NCI-H345 (cell line): ENCODE data around the gene ITPR1.

ENCODE experiments used
- DNase-seq: peaks from one replicate; lab custom pipeline; 2025; lab: John Stamatoyannopoulos, UW

ITPR1 gene

DNA sequence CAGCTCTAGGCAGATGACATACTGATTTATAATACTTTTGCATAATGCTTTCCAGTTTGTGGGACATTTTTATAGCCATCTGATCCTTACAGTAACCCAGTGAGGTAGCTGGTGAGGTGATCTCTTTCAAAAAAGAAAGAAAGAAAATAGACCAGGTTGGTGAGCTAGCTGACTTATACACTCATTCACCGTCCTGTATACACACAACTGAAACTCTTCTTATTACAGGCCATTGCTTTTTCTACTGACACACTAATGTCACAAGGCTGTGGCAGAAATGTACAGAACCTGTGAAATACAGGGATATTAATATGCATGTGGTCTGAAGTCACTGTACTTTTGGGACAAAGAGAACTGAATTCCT lies 335.9 kb downstream of the ITPR1 start:
- no peak for DNase-seq

DNA sequence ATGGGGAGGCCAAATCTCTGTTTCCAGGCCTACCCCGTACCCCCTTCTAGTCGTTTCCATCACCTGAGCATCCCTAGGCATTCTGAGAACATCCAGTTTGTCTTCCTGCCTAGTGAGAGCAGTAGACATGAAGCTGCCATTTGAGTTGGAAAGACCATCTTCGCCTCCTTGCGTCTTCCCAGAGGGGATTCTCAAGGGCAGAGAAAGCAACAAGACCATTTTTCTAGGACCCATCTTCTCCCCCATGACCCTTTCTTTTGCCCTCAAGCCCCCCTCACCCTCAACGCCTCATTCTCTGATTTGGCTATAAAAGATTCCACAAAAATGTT lies 337.4 kb downstream of the ITPR1 start:
- DNase-seq = no peak

DNA sequence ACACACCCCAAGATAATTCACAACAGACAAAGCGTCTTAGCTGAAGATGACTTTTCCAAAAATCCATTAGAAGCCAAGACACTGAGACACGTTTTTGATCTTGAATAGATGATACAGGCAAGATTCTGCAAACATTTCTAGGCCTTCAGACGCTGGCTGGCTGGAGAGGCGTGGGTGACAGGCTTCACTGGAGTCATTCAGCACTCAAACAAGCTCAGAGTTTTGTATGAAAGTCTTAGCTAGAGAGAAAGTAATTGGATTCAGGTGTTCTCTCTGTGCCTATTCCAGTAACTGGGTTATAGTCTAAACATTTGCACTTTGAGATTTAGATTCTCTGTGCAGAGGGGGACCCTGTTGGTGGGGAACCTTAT lies 338.4 kb downstream of the ITPR1 start:
- DNase-seq = no peak

DNA sequence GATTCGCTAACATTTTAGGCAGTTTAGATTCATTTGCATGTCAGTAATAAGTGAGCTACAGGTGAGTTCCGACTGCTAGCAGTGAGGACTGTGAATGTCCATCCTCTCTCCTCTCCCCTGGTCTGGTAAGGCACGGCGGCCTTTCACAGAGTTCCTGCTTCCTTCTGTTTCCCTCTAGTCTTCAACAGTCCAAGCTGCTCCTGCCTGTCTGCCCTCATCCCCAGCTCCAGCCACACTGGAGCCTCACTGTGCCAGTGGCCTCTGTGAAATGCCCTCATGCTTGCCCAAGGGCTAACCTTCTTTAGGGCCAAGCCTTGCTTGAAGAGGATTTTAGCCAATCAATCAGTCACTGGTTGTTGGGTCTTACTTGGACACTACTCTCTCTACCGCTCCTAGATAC lies 340.3 kb downstream of the ITPR1 start:
- no peak for DNase-seq

DNA sequence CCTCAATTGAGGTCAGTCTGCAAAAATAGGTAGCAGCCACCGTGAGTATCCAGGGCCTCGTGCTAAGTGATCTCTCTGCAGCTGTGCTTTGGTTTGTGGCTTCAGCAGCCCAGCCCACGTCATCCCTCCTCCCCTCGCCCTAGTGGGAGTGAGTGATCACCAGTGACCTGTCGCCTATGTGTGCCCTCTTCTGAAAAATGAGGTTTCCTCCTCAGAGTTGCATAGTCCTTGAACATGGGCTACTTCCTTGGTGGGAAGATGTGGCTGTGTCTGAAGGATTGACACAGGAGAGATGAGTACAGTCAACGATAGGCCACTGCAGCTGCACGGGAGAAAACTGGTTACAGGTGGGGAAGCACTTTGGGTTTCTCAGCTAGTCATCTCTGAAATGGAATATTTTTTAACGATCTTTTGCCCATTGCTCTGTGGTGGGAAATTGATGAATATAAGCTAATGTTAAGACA lies 341.3 kb downstream of the ITPR1 start:
- no peak for DNase-seq

DNA sequence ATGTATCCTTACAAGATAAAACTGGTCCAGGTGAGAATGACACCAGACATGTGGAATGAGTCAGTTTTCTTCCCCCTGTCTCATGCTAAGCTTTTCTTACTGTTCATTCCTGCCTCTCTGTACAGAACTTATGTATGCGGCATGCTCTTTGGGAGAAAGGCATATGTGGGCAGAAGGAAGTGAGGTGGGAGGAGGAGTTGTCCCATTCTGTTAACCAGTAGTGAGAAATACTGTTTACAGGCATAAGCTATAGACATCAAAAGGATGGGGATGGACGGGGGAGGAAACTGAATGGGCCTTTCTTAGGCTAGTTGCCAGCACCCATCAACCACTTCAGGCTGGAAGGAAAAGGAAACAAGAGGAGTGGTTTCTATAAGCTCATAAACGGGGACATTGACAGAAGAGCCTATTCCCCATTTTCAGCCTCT lies 342.5 kb downstream of the ITPR1 start:
- peak; percentile 69 for DNase-seq

DNA sequence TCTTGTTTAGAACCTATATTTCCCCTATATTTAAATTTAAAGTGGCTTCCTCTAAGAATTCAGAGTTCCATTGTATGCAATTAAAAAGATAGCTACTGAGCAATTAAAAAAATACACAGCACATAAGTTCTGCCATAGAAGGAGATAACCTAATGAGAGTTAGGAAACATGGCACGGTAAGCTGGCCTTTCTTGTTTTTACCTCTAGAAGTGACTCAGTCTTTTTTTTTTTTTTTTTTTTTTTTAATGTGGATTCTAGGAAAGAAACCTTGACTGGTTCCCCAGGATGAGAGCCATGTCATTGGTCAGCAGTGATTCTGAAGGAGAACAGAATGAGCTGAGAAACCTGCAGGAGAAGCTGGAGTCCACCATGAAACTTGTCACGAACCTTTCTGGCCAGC lies 343.4 kb downstream of the ITPR1 start:
- DNase-seq = no peak

DNA sequence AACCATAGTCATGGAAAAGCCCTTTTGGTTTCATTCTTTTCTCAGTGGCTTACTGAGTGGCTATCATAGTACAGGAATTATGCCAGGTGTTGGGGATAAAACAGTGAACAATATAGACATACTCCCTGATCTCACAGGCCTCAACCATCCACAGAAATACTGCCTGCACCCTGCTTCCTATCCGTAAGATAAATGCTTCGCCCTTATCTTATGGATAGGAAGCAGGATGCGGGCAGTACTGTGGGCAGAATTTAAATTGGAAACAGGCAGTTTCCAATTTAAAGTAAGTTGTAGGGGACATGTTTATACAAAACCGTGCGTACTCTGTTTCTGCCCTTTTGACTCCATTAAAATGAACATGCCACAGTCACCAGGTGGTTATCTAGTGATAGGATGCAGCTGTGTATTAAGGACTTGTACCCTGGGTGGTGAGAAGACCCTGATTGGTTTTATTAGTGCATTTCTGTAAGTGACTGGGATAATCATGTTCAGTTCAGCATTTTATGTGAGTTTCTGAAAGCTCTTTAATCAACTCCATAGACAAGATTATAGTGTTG lies 344.3 kb downstream of the ITPR1 start:
- no peak for DNase-seq

DNA sequence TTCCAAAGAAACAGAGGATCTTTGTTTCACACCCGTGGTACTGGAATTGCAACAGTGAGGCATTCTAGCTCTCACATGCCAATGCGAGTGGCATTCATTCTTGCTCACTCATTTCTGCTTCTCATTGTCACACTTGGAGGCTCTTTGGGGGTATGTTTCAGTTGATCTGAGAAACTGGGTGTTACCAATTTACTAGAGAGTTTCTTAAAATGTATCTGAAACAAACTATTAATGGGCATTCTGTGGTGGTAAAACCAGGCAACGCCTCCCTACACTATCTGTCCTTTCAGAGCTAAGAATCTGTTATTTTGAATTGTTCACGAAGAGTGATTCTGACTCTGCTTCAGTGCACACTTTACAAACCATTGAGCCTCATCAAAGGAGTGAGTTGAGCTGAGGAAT lies 345.5 kb downstream of the ITPR1 start:
- no peak for DNase-seq

DNA sequence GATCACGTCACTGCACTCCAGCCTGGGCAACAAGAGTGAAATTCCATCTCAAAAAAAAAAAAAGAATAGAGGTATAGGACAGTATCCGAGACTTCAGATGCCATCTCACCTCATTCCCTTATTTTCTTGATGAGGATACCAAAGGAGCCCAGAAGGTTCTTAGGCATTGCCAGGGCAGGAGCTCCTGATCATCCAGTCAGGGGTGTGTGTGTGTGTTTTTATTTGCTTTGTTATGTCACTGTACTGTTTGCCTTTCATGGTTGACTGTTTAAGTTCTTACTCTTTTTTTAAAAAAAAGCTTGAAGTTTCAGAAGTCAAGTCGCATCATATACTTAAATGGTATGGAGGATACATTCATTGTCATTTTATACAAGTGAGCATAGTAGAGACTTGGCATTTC lies 346.1 kb downstream of the ITPR1 start:
- DNase-seq = no peak

DNA sequence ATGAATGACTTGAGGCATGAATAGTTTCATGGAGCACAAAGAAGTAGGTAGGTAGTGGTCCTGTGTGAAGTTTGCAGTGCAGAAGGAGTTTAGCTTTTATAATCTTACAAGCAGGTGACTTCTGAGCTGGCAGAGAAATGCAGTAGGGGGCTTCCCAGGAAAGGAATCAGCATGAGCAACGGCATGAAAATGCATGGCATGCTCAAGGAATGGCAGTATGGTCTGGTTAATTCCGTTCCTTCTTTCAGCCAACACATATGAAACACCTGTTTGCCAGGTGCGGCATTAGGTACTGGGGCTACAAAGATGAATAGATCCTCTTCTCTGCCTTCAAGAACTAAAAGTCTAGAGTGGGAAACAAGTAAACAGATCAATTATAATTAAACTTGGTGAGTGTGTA lies 348.1 kb downstream of the ITPR1 start:
- DNase-seq = no peak

DNA sequence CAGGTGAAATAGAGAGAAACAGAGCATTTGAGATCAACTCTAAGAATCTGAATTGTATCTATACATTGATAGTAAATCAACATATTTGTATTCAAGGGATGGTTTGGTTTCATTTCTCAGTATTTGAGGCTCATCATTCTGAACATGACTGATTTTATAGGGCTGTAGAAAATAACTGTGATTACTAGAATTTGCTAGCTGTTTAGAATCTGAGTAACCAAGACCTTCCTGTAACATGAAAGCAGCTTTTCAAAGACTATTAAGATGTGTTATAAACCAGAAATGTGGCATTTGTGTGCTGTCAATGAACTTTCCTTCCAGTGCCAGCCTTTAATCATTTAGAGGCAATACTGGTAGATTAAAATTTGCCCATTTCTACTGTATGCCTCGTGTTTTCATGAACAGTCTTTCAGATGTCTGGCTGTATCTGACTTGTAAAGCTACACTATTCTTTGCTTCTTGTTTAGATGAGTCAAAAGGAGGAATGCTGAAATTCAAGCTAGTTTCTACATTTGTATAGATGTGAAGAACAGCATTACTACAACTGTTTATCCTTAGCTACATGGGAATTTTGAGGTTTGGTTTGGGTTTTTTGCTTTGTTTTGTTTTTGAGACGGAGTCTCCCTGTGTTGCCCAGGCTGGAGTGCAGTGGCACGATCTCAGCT lies 348.8 kb downstream of the ITPR1 start:
- DNase-seq = no peak

DNA sequence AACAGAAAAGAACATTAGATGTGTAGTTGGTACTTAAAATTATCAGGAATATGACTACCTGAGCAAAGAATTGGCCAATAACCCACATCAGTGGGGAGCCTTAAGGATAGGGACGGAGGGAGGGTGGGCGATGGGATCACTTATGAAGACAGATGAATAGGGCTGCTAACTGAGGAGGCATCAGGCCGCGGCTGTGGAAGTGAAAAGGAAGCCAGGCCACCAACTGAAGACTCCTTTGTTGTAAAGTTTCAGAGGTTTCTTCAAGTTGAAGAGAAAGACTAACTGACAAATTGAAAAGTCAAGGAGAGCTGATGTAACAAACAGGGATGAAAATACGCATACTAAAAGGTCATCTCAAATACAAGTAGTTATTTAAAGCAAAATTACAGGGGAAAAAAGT lies 350.5 kb downstream of the ITPR1 start:
- DNase-seq = no peak

DNA sequence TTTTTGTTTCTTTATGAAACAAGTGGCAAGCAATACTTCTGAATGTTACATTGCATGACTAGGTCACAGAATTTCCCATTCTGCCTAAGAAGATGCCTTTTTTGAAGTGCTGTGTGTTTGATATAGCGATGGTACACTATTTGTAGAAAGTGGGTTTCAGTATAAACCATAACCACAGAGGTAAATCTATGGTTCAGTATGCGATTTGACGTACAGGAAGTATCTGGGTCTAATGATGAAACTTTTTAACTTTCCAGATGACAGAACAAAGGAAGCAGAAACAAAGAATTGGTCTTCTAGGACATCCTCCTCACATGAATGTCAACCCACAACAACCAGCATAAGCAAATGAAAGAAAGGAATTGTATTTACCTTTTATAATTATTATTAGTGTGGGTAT lies 352.7 kb downstream of the ITPR1 start:
- no peak for DNase-seq

DNA sequence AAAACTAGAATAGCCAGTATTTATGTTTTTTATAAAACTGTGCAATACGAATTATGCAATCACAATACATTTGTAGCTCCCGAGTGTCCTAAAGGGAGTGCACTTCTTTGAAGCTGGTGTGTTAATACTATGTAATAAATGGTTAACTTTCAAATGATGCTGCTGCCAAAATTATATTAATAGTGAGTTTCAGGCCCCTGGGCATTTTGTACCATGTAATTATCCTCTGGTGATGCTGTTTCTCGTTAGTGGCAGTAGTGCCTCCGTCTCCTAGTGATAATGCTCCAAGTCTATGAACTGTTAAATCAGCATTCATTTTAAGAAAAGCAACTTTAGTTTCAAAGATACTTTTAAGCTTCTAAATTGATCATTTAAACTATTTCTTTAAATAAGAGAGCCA lies 353.4 kb downstream of the ITPR1 start:
- no peak for DNase-seq

DNA sequence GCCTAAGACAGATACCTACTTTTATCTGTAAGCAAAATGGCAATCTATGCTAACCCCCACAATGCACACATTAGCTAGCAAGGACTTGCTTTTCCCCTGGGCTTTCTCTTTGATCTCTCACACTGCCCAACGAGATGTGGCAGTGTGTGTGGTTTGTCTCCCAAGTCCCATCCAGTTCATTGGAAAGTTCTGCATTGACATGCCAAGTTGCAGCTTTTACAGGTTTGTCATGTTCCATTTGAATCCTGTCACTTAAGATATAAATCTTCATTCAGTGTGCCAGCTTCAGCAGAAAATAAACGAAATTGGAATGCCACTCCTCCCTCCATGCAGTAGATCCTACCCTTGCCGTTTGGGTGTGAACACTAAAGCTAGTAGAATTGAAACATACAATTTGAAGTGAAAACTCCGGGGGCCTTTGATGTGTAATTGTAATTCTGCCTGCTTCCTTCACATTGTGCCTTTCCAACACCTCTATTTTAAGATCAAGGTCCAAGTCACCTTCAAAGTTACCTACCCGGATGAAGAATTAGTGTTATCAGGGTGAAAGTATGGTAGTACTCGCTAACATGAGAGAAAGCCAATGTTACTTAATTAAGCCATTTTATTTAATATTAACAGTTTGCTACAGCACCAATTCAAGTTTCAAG lies 355.2 kb downstream of the ITPR1 start:
- no peak for DNase-seq

DNA sequence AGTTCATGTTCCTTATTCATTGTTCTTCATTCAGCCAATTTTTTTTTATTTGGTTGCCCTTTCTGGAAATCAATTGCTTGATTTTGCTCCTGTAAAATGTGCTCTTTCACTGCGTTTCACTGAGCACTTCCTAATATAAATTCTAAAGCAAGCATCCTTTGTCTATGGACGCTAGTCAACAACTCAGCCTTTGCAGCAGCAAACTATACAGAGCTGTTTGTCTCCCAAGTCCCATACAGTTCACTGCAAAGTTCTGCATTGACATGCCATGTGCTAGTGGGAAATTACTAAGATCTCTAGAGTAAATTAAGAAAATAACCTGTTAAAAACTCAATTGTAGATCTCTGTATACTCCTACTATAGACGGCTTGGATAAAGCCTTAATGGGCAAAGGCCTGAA lies 356.0 kb downstream of the ITPR1 start:
- DNase-seq = no peak

DNA sequence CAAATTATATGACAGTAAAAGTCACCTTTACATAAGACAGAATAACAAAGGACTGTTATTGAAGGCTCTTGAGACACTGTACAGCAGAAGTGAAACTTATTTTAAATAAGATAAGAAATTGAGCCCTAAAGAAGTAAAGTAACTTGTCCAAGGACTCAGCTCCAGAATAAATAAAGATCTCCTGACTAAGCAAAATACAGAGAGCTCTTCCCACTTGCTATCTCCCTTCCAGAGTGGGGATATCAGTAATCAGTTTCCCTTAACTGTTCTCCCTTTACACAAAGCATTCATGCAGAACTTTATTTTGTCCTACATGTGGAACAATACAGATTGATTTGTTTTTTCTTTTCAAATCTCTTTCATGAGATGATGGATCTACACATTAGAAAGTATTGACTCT lies 356.6 kb downstream of the ITPR1 start:
- no peak for DNase-seq

DNA sequence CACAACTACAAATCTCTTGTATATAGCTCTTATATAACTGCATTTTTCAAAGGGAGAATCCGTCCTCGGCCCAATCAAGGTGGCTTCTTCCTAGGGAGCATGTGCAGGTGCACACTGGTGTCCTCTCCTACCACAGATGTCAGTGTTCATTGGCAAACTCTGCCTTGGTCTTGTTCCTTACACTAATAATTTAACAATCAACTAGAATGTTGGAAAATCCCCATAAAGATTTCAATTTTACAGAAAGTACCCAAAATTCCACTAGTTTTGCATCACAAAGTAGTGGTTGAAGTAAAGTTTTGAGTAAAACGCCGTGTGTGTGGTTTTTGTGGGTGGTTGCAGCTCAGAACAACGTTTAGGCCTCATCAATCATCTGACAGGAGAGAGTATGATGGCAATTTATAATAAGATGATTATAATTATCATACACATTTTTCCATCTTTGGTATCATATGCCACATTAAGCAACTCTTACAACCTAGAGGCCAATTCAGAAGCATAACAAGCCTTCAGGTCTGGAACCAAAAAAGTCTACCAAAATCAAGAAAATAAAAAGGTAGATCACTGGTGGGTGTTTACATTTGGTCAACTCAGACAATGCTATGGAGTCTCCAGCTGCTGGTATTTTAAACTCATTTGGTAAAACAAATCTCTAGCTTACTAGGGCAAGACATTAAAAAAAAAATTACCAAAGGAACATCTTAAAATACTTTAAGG lies 357.2 kb downstream of the ITPR1 start:
- no peak for DNase-seq

DNA sequence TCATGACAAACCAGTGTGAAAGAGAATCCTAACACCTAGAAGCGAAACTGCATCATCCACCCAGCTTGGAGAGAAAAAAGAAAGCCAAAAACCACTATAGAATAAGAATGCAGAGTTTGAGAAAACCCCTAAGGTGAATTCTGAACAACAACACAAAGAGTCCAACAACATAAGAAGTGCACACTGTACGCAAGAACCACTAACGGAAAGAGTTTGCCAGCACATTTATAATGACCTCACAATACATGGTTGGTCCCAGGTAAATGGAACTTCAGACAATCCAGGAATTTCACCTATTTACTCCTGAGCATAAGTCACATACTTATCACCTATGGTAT lies 357.7 kb downstream of the ITPR1 start:
- no peak for DNase-seq

DNA sequence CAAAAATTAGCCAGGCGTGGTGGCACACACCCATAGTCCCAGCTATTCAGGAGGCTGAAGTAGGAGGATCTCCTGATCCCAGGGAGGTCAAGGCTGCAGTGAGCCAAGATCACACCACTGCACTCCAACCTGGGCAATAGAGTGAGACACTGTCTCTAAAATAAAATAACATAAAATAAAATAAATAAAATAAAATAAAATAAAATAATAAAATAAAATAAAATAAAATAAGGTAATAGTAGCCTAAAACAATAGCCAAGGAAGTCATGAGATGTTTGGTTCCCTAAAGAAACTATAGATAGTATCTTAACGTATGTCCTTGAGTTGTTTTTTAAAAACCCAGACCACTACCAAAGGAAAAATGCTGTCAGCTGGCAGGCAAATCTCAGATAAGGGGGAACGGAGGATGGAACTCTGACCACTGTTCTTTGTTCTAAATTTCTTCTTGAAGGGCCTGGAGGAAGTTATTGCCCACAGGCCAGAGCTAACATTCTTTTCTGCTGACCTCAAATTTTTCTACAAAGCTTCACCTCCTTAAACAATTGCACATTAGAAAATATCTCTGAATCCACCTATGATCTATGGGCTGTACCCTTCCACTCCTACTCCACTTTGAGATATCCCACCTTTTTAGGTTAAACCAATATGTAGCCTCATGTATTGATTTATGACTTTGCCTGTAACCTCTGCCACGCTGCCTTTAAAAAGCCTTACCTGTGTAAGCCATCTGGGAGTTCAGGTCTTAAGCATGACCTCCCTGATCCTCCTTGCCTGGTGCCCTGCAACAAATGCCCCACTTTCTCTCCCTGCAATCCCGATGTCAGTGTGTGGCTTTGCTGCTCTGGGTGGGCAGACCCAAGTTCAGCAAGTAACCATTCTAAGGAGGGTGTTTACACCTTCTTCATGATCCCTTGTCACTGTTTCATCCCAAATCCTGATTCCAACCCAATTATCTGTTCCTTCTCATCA lies 359.9 kb downstream of the ITPR1 start:
- DNase-seq = no peak

DNA sequence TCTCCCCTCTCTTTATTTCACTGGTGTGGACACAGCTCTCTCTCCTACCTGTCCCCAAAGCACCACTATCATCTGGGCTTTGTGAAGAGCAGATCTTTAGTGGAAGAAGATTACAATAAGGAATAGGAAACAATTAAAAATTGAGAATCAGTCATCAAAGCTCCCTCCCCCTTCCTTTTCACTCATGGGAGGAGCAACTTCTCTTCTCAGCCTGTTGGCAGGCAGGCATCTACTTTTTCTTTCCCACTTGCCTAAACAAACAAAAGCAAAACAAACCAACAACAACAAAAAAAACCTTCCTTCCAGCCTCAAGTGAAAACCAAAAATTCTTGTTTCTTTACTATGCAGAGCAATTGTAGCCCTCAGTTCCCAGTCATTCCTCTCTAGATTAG lies 360.6 kb downstream of the ITPR1 start:
- DNase-seq = no peak
